Endothelial cell of umbilical vein (primary cell): ENCODE results near the gene POGZ.

ENCODE experiments used
- CTCF ChIP-seq, 2 donors: IDR thresholded peaks; 1 replicate in 1 of 2; 2 replicates in 1 of 2; pipeline ENCODE4 v1.5.1; 2011; ENCODE audit warnings: low read length in 2 of 2, mild to moderate bottlenecking in 2 of 2, moderate library complexity in 2 of 2, control low read depth in 1 of 2, inconsistent platforms in 1 of 2, low read depth in 1 of 2; ENCODE audit not compliant: insufficient read depth in 1 of 2; ENCODE audit errors: extremely low read depth in 1 of 2
- JUN ChIP-seq: IDR thresholded peaks from 2 replicates; pipeline ENCODE4 v1.6.1; 2011; ENCODE audit warnings: borderline replicate concordance, low read depth; ENCODE audit not compliant: insufficient read length, insufficient read depth
- POLR2A ChIP-seq: IDR thresholded peaks from 2 replicates; pipeline ENCODE4 v1.6.1; 2012; ENCODE audit warnings: low read depth, mild to moderate bottlenecking, control low read depth, low read length
- POLR2AphosphoS5 ChIP-seq: IDR thresholded peaks from 2 replicates; pipeline ENCODE4 v1.6.1; 2012; ENCODE audit warnings: low read depth, mild to moderate bottlenecking, control low read depth, low read length, moderate library complexity; ENCODE audit not compliant: insufficient read depth

DNA sequence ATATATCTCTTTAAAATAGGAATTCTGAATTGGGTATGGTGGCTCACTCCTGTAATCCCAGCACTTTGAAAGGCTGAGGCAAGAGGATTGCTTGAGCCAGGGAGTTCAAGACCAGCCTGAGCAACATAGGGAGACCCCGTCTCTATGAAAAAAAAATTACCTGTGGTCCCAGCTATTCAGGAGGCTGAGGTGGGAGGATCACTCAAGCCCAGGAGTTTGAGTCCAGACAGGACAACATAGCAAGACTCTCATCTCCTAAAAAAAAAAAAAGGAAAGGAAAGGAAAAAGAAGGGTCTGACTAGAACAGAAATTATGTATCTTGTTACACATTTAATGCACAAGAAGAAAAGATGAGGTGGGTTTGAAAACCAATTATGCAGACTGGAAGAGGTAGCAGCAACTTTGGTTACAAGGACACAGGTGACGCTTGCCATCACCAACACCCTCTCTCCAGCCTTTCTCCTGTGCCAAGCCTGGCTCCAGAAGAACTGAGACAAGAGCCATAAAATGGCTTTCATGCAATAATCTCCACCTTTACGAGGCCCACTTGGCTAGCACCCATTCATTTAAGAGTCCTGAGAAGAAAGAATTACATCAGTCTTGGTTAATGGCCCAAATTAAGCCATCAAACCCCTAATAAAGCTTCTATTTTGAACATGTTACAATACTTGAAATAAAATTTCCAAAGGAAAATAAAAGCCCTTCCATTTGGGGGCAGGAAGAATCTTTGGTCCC lies 82.0 kb downstream of the POGZ start:
- TF ChIP-seq POLR2A (no peak), CTCF (IDR thresholded peaks at IDR 0.05; ENCODE audit: extremely low read depth in 1 of 2, insufficient read depth in 1 of 2, low read depth in 1 of 2, low read length in 2 of 2) (no peak), POLR2AphosphoS5 (no peak), JUN (no peak)
